ENCODE results near the gene PTGIS.

Gene PTGIS

DNA sequence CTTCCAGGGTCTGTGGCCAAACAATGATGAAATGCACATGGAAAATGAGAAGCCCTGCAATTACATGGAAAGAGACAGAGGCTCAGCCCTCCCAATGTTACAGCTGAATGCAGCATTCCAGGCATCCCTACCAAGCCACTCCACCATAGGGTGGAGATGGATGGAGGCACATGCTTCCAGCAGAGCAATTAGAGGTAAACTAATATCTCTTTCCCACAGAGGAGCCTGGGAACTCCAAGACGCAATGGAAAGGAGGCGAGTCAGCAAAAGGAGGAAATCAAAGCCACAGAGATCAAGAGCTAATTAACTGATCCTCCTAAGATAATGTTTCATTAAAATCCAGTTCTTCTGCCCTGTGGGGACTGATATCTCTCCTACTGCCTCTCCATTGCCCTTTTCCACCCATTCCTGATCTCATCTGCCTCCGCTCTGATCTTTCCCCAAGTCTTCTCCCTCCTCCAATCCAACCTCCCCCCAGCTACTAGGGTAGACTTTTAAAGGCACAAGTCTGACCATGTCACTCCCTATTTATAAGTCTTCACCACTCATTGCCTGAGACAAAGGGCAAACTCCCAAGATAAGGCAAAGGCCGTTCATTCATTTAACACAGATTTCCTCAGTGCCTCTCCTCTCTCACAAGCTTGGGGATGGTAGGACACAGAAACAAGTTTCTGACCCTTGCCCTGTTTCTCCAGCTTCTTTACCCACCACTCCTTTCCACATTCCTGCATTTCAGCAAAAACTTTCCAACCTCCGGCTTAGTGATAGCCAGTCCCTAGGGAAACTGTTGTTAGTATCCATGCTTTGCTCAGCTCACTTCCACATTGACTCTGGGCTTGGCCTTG lies 71.2 kb downstream of the PTGIS start:
- DNase-seq (ENCODE audit: low read depth in 2 of 2) = no peak

DNA sequence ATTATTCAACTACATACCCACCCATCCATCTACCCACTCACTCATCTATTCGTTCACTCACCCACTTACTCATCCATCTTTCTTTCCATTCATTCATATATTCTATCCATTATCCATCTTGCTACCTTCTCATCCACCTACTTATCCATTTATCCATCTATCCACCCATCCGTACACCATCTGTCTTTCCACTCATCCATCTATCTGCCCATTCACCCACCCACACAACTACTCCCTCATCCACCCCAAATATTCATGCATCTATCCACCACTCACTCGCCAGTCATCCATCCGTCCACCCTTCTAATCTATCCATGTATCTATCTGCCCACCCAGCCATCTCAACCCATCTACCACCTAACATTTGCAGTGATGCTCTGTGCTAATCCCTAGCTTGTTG lies 71.9 kb downstream of the PTGIS start:
- no peak for DNase-seq (ENCODE audit: low read depth in 2 of 2)

DNA sequence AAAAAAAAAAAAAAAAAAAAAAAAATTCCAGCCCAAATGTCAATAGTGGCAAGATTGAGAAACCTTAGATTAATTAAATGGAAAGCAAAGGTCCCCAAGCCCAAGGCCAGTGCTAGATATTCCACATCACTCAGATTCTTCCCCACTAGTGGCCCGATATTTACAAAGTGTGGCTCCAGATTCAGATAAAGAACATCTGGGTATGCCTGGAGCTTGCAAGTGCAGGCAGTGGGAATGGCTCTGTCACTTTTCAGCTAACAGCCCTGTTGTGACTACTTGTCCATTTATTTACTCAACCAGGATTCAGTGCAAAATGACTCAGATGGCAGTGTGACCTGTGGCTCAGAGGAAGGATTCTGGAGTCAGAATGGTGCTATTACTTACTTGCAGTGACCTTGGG lies 77.2 kb downstream of the PTGIS start:
- DNase-seq (ENCODE audit: low read depth in 2 of 2) = no peak

DNA sequence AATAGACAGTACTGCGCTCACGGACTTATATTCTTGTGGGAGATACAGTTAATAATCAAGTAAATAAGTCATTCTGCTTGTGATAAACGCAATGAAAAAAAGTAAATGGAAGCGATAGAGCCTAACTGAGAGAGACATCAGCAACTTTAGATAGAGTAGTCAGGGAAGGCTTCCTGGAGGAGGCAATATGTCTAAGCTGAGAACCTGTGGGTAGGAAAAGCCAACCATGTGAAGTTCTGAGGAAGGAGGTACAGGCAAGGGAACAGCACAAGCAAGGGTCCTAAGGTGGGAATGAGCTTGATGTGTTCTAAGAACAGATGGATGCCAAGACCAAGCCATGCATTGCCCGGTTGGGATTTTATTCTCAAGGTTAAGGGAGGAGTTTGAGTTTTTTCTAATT lies 78.2 kb downstream of the PTGIS start:
- DNase-seq (ENCODE audit: low read depth in 2 of 2) = no peak

DNA sequence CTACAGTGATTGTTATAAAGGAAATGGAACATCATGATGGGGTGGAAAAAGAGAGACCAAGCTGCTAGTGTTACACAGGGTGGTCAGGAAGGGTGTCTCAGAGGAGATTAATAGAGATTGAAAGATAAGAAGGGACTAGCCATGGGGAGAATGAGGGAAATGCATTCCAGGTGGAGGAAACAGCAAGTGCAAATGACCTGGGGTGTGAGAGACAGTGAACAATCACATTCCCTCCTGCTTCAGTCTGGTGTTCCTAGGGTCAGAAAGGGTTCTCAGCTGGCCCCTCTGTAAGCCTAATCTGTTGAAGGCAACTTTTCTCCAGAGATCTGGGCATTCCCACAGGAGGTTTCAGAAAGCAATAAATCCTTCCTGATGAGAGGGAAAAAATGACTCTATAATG lies 81.9 kb downstream of the PTGIS start:
- DNase-seq (ENCODE audit: low read depth in 2 of 2) = no peak

DNA sequence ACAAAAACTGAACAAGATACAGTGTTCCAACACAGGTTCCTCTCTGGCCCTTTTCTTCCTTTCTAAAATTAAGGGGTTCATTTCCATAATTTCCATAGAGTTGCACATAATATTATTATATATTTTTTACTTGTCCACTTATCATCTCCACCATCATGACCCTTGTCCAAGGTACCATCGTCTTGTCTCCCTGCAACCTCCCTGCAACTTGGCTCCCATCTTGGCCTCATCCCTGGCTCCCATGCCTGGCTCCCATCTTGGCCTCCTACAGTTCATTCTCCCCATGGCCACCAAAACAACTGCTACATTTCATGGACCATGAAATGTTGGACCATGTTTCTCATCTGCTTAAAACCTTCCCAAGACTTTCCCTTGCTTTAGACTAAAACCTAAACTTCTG lies 82.4 kb downstream of the PTGIS start:
- DNase-seq (ENCODE audit: low read depth in 2 of 2) = no peak

DNA sequence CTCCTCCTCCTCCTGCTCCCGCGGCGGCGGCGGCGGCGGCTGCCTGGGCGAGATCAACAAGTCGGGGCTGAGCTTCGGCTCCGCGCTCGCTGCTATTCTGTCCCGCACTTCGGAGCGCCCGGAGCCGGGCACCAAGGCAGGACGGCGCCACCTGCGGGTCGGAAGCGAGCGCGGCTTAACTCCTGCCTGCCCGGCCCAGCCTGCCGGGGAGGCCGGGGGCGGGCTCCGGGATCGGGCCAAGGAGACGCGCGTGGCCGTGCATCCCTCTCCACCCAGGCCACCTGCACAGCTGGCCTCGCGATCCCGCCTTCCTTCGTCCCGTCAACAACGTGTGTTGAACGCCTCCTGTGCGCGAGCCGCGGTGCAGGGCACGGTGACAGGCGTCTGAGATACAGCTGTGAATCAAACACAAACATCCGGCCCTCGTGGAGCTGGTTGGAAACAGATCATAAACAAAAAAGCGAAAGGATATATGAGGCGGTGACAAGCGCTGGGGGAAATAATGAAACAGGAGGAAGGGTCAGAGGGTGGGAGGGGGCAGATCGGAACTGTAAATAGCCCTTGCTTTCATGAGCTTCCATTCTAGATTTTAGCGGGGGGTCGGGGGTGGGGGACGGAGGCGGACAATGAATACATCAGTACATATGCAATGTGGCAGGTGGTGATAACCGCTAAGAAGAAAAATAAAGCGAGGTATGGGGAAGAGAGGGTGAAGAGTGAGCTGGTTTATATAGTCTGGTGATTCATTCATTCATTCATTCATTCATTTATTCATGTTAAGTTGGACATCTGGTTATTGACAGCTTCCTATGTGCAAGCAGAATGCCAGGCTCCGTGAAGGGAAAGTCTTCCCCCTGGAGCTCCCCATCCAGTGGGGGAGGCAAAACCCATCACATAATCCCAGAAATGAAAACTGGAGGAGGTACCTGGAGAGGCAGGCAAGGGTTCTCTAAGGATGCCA lies 83.5 kb downstream of the PTGIS start:
- peak; percentile 60 to 70 for DNase-seq (ENCODE audit: low read depth in 2 of 2)

DNA sequence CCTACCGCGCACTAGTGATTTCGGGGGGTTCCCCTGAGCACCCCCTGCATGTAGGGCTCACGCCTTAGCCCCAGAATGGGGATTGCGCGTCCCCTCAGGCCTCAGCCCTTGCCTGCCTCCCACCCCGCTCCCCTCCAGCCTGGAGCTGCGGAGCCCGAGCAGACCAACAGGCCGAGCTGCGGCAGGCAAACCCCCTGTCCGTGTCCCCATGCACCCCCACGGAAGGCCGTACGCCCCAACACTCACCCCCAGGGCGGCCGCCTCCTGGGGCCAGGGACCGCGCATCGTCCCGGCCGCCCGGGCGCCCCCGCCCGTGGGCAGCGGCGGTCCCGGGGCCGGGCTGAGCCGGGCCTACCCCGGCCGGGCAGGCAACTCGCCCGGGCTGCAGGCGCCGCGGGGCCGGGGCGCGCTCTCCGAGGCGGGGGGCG lies 84.2 kb downstream of the PTGIS start:
- no peak for DNase-seq (ENCODE audit: low read depth in 2 of 2)

DNA sequence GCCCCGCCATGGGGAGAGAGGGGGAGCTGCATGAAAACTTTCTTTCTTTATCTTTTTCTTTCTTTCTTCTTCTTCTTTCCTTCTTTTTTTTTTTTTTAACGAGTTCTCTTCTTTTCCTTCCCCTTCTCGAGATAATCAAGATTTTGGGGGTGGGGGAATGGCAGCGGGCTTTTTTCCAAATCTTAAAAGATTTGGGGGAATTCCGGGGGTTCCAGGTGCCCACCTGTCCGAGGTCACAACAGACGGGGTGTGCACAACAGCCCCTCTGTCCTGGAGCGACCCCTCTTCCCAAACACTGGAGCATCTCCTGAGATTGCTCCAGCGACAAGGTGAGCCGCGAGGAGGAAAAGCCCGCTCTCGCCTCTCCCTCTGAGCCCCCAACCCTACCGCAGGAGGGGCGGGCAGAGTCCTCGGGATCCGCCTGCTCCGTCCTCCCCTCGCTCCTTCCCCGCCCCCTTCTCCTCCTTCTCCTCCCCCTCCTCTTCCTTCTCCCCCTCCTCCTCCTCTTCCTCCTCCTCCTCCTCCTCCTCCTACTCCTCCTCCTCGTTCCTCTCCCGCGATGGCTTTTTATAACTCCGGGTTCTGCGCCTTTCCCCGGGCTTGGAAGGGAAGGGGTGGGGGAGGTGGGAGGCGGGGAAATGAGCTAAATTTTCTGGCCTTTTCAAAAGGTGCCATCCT lies 84.8 kb downstream of the PTGIS start:
- no peak for DNase-seq (ENCODE audit: low read depth in 2 of 2)

DNA sequence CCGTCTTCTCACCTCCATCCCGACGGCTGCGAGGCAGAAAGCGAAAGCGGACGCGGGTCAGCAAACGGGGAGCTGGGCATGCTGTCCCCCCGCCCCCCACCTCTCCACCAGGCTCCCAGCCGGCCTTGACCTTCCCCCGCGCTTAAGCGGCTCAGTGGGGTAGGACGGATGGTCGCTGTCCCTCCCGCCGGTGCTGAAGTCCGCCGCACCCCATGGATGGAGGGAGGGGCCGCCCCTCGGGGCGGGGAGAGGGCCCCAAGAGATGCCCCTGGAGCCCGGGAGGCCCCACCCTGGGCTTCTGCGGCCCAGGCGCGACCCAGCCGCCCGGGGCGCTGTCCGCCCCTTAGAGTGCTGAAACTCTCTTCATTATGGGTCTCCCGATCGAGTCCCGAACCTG lies 85.3 kb downstream of the PTGIS start, which contains the start of gene KCNB1:
KCNB1 (minus strand) TSS at position 48 of the 397 bp plus-strand sequence. CDS start 188 bp downstream, outside the sequence.
- peak; percentile 21 to 50 for DNase-seq (ENCODE audit: low read depth in 2 of 2)

DNA sequence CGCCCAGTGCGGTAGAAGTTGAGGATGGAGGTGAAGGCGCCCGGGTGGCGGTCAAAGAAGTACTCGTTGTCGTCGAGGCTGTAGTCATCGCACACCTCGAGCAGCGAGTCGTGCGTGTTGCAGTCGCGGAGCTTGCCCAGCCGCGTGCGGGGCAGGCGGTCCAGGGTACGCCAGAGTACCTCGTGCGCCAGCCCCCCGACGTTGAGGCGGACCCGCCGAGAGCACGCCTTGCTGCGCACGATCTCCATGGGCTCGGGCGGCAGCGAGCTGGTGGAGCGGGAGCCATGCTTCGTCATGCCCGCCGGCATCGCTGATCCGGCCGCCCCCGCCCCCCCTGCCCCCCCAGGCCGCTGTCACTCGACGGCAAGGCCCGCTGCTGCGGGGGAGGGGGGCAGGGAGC lies 85.8 kb downstream of the PTGIS start:
- DNase-seq (ENCODE audit: low read depth in 2 of 2) = no peak

DNA sequence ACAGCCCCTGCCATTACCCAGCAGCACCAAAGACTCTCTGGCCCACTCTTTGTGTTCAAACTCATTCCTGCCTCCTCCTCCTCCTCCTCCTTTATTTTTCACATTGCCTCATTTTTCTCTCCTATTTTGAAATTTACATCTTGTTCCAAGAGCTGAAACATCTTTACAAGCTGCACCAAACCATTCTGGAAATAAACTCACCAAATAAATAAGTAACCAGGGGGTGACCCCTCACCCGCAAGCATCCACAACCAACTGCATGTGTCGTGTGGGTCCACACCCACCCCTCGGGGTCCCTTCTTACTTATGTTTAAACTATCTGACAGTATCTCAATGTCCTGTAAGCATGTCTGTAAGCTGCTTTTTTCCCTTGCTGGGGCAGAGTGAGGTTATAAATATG lies 86.8 kb downstream of the PTGIS start:
- DNase-seq (ENCODE audit: low read depth in 2 of 2) = no peak

DNA sequence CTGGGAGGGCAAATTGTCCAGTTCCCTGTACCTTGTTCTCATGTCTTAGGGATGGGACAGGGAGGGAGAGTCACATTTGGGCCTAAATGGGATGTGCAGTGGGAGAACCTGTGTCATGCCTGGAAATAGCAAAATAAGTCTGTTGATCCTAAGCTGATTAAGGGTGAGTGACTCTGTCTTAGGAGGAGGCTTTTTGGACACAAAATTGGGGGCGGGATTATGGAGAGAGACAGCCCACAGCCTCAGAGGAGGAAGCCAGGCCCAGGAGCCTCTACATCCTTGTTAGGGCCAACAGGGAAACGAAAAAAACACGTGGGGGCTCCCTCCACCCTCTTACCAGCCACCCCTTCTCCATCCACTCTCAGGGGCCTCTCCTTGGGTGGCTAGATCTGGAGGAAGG lies 87.7 kb downstream of the PTGIS start:
- no peak for DNase-seq (ENCODE audit: low read depth in 2 of 2)

DNA sequence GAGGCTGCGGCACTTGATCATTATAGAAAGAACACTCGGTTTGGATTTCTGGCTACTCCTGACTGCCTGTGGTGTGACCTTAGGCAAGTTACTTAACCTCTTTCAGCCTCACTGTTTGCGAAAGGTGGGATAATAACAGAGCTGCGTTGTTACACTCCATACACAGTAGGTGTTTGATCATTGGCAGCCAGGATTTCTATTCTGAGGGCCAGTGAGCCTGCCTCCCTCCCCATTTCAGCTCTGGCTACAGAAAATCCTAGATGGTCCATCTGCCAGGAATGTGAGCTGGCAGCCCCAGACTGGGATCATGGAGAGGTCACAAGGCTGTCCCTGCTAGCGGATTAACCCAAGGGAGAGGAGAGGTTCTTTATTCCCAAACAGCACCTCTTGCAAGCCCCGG lies 88.2 kb downstream of the PTGIS start:
- no peak for DNase-seq (ENCODE audit: low read depth in 2 of 2)

DNA sequence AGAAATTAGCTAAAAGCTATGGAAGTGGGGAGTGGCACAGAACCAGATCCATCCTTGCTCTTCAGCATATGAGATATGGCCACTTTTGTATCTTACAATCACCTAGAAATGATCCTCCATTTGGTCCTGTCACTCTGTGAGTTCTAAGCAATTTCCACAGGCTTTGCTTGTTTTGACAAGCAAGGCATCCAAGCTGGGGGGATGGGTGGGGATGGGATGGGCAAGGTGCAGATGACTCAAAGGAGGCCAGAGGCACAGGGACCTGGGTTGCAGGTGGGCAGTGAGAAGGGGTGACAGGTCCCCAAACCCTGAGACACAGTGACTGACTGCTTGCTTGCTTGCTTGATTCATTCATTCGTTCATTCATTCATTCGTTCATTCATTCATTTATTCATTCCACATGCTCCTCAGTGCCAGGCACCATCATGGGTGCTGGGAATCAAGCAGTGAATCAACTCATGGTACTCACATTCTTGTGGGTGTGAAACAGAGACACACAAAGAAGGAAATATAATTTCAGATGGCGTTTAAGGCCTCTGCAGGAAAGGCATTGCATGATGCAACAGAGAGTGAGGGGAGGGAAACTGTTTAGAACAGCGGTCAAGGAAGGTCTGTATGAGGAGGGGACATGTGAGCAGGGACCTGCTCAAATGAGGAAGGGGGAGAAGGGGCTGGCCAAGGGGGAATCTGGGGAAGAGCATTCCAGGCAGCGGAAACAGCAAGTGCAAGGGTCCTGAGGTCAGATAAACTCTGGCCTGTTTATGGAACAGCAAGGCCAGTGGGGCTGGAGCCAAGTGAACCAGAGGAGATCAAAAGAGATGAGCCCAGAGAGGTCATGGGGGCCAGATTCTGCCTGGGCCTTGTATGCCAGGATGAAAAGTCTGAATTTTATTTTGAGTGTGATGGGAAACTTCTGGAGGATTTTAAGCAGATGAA lies 88.9 kb downstream of the PTGIS start:
- no peak for DNase-seq (ENCODE audit: low read depth in 2 of 2)

DNA sequence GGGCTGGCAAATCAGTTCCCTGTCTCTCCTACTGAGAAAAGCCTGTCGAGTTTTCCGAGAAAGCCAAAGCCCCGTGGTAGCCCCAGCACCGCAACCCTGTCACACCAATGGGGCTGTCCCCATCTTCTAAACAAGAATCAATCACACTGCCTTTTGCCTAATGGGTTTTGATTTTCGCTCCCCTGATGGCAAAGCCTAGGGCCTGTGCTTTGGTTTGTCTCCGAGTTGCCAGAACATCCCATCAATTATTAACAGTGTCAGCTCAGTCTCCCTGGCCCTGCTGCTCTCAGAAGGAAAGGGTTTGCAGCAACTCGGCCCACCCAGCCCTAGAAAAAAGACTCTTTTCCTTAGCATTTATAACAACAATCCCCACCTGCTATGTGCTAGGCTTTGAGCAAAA lies 89.7 kb downstream of the PTGIS start:
- no peak for DNase-seq (ENCODE audit: low read depth in 2 of 2)

DNA sequence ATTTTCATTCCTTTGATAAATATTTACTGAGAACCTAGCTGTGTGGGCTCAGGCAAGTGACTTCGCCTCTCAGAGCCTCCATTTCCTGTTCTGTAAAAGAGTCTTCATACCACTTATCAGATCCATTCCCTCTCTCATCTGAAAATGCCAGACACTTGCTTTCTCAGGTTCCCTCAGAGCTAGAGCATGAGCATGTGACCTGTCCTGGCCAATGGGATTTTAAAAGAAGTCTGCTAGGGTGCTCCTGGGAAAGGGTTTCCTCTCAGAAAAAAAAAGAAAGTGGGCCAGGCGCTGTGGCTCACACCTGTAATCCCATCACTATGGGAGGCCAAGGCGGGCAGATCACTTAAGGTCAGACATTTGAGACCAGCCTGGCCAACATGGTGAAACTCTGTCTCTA lies 90.7 kb downstream of the PTGIS start:
- no peak for DNase-seq (ENCODE audit: low read depth in 2 of 2)

DNA sequence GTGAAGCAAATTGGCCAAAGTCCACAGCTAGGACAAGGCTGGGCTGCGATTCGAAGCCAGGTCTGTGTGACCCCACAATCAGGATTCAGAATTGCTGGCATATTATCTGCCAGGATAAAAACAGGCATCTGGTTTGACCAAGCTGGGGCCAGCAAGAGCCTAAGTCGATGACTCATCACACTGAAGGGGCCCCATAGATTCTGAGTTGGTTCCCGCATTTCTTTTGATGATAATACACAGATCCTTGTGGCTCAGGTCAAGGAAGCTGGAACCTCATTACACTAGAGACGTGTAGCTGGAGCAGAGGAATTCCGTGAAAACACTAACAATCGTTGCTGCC lies 92.0 kb downstream of the PTGIS start:
- DNase-seq (ENCODE audit: low read depth in 2 of 2) = no peak

DNA sequence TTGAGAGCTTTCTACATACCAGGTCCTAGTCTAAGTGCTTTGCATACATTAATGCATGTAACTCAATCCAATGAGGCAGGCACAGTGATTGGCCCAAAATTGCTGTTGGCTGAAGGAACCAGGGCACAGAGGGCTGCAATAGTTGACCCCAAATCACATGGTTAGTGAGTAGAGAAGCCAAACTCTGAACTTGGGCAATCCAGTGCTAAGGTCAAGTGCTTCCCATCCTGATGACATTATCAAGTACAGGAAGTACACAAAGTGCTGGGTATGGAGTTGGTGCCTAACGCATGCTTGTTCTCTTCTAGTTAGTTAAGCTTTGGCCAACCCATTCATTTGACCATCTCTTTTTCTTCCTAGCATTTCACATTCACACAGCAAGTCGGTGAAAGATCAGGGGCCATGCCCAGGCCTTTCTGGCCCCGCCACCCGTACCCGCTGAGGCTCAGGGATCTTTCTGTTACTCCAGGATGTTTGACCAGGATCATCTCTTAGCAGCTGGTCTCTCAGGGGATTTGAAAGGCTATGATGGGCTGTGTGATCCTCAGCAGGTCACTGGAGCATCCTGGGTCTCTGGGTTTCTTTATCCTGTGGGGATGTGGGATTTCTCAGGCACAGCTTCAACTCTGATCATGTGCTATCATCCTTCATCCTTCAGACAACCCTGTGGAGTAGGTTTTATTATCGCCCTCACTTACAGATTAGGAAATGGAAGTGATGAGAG lies 92.5 kb downstream of the PTGIS start:
- no peak for DNase-seq (ENCODE audit: low read depth in 2 of 2)

DNA sequence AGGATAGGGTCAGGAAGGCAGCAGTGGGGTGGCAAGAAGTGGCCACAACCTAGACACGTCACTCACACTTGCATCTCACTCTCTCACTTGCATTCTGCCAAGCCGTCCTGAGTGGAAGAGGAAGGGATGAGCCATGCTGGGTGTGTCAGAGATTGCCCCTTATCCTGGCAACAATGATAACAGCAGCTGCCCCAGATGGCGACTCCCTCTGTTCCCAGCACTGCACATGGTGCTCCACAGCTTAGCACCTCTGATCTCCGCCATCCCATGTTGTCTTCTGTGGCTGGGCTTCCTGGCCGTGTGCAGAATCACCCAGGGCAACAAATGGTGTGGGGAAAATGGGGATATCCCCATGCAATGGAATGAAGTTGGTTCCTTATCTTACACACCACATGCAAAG lies 96.5 kb downstream of the PTGIS start:
- DNase-seq (ENCODE audit: low read depth in 2 of 2) = no peak

Measured in stimulated activated CD4-positive, alpha-beta T cell treated with anti-CD3 and anti-CD28 coated beads, Interleukin-4, amount 100 ng/mL, for 48 hours (primary cell).